HG02623 (cell line): ENCODE results near the gene ALOXE3.

Experiments
- ATAC-seq: cut with Tn5 transposase; IDR thresholded peaks from one replicate; pipeline ENCODE4 v1.9.1; 2021; ENCODE audit warnings: moderate library complexity; ENCODE audit not compliant: unreplicated experiment

Gene ALOXE3

DNA sequence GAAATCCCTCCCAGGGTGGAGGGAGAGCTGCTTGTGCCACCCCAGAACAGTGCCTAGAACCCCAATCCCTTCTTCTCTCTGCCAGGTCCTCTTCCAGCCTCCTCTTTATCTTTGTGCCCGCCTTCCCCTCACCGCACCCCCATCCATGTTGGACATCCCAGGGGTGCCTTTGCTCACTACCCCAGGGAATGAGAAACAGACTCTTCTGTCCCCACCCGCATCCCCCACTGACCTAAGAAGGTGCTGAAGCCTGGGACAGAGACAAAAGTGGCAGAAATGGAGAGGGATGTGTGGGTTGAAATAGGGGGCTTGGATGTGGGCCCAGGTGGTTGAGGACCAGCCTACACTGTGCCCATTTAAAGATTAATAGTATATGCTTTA is 62.5 kb downstream of the ALOXE3 start:
- no peak for ATAC-seq

DNA sequence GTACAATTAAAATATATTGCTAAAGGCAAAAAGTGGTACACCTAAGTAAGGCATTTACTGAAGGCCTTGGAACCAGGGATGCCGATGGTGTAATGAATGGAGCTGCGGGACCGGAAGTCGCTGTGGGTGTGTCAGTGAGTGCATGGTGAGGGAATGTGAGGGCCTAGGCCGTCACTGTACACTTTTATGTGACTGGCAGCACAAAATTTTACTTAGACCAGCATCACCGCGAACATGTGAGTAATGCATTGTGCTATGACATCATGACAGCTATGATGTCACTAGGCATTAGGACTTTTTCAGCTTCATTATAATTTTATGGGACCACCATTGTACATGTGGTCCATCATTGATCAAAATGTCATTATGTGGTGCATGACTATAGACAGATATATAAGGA is 64.7 kb downstream of the ALOXE3 start:
- ATAC-seq, result no peak

DNA sequence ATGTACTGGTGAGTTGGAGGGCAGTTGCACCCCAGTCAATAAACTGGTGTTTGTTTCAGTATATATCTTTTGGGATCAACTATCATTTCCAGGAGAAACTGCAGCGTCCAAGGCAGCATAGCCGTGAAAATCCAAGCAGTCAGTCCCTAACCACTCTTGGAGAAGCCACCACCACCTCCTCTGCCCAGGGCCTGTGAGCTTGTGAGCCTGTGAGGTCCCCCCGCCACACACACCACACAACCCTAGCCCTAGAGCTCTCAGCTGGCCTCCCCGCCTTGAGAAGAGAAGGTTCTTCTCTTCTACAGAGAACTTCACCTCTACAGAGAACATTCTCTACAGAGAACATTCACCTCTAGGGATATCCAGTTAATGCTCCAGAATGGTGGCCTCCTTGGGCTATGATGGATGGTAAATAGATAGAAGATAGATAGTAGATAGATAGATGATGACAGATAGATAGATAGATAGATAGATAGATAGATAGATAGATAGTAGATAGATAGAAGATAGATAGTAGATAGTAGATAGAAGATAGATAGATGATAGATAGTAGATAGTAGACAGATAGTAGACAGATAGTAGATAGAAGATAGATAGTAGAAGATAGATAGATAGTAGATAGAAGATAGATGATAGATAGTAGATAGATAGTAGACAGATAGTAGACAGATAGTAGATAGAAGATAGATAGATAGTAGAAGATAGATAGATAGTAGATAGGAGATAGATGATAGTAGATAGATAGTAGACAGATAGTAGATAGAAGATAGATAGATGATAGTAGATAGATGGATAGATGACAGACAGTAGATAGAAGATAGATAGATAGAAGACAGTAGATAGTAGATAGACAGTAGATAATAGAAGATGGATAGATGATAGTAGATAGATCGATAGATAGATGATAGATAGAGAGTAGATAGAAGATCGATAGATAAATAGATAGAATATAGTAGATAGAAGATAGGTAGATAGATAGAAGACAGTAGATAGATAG is 65.8 kb downstream of the ALOXE3 start:
- ATAC-seq, result no peak

DNA sequence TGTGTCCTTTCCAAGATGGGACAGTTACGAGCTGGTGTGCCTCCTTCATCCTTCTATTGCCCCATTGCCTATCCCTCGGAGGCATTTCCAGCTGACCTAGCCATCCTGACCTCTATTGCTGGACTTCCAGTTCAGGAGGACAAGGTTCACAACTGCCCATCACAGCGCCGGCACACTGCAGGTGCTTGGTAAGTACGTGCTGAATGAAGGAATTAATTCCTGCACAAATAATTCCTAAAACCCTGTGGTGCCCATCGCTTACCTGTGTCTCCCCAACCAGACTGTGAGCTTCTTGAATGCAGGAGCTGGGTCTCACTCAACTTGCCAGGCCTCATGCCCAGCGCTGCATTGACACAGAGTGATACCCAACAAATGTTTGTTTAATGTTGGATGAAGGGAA is 66.5 kb downstream of the ALOXE3 start:
- ATAC-seq, result no peak

DNA sequence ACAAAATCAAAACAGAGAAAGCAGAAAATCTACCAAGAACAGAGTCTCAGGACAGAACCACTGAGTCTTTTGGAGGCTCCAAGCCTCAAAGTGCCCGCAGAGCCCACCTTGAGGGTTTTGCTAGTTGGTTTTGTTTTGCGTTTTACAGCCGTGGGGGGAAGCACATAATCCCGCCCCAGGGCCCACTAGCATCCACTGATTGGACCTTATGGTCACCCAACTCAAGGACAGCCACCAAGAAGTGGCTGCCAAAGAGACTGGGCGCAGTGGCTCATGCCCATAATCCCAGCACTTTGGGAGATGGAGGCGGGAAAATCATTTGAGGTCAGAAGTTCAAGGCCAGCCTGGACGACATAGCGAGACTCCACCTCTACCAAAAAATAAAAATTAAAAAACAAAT is 69.6 kb downstream of the ALOXE3 start:
- no peak for ATAC-seq

DNA sequence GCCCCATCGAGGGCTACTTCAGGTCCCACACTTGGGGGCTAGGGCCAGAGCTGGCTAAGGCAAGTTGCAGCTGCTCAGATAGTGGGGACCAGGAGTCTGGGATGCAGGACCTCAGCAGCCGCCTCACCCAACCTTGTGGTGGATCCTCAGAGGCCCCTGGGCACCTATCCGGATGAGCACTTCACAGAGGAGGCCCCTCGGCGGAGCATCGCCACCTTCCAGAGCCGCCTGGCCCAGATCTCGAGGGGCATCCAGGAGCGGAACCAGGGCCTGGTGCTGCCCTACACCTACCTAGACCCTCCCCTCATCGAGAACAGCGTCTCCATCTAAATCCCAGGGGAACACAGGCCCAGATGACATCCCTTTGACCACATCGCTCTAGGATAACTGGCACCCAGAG is 70.1 kb downstream of the ALOXE3 start:
- no peak for ATAC-seq

DNA sequence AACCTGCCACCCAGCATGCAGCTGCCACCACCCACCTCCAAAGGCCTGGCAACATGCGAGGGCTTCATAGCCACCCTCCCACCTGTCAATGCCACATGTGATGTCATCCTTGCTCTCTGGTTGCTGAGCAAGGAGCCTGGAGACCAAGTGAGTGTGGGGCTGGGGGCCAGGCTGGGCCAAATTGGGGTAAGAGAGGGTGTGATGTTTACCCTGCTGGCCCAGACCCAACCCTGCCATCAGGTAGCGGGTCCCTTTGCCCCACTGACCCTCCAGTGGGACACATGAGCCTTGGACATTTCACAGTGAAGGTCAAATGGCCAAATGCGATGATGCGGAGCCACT is 70.6 kb downstream of the ALOXE3 start:
- ATAC-seq, result no peak

DNA sequence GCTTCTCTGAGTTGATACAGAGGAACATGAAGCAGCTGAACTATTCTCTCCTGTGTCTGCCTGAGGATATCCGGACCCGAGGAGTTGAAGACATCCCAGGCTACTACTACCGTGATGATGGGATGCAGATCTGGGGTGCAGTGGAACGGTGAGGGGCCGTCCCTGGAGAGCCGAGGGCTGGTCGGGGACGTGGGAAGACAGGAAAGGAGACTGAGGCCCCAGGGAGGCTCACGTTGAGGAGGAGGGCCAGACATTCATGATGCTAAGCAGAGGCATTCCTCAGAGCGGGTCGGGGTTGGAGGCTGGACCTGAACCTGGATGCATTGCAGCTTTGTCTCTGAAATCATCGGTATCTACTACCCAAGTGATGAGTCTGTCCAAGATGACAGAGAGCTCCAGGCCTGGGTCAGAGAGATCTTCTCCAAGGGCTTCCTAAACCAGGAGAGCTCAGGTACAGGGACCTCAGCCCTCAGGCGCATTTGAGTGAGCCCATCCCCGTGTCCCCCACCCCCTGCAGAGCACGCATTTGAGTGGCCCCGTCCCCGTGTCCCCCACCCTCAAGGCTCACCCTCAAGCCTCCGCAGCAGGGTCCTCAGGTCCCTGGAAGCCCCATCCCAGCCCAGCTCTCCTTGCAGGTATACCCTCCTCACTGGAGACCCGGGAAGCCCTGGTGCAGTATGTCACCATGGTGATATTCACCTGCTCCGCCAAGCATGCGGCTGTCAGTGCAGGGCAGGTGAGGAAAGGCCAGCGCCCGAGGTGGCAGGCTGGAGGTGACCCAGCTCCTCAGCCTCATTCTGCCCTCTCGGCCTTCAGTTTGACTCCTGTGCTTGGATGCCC is 71.2 kb downstream of the ALOXE3 start:
- ATAC-seq, result no peak

DNA sequence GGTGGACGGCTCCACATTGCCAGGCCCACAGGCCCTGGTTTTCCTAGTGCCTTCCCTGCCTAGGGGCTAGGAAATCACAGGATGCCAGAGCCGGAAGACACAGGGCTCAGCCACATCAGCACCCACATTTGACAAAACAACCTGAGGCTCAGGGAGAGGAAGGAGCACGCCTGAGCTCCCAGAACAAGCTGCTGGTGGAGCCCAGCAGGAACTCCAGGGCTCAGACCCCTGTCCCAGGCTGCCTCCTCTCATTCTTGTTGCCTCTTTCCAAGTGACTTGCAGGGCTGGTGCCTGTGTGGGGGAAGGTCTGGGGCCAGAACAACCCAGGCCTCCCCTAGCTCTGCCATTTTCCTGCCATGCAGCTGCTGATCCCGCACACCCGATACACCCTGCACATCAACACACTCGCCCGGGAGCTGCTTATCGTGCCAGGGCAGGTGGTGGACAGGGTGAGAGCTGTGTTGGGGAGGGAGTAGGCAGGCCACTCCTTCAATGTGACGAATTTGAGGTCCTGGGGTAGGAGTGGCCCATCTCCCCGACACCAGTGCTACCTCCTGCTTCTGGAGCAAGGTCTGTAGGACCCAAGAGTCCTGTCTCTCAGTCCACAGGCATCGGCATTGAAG is 71.9 kb downstream of the ALOXE3 start:
- ATAC-seq, result no peak
